C4-2B (cell line): ENCODE data around the gene NR2F1-AS1.

Source experiments
- CTCF ChIP-seq: fragments of 450-650 bp; conservative IDR thresholded peaks from 2 replicates; pipeline ENCODE4 v1.5.1; 2017; ENCODE audit warnings: mild to moderate bottlenecking
- ZFX ChIP-seq: fragments of 450-650 bp; IDR thresholded peaks from 2 replicates; pipeline ENCODE4 v1.6.1; 2017

GRCh38 chr5:93411716-93412115 is 169.3 kb downstream of the NR2F1-AS1 start:
- TF ChIP-seq CTCF = no peak
- TF ChIP-seq ZFX = no peak
